Measurements from ENCODE around the gene RETN.

RETN gene

GRCh38 chr19:7706188-7706954 lies 37.5 kb downstream of the RETN start:
- DNase-seq (ENCODE audit: low read depth in 2 of 2) = no peak

- DNase-seq (ENCODE audit: low read depth in 2 of 2) = no peak
Observed at GRCh38 chr19:7706955-7707456, 38.2 kb downstream of the RETN start.

- no peak for DNase-seq (ENCODE audit: low read depth in 2 of 2)
Observed at GRCh38 chr19:7709932-7710460, 41.1 kb downstream of the RETN start.

- no peak for DNase-seq (ENCODE audit: low read depth in 2 of 2)
Observed at GRCh38 chr19:7710616-7711015, 41.8 kb downstream of the RETN start.

GRCh38 chr19:7715671-7716070 lies 46.8 kb downstream of the RETN start:
- DNase-seq (ENCODE audit: low read depth in 2 of 2) = no peak

GRCh38 chr19:7716762-7717161 lies 47.9 kb downstream of the RETN start:
- no peak for DNase-seq (ENCODE audit: low read depth in 2 of 2)

GRCh38 chr19:7718668-7719067 lies 49.8 kb downstream of the RETN start:
- no peak for DNase-seq (ENCODE audit: low read depth in 2 of 2)
